Thyroid gland (tissue), 4 donors: ENCODE data around the gene MRAP. TPM values are rescaled to one million over a fixed set of nuclear protein-coding genes. Genes with fewer than 3 reads are reported as not detected.

Experiments used
- DNase-seq, 2 donors: peaks; one replicate each; pipeline ENCODE4 v3.0.0-alpha.2; 2019
- H3K27ac ChIP-seq, 3 donors: fragments of 200-600 bp; sonication (generic); 1 replicate in 2 of 3; 2 replicates in 1 of 3; pipeline ENCODE4 v1.5.1; 2016 to 2019; ENCODE audit warnings: mild to moderate bottlenecking in 1 of 3, moderate library complexity in 1 of 3
- H3K27me3 ChIP-seq: fragments of 200-600 bp; sonication (generic); one replicate; pipeline ENCODE4 v1.5.1; 2019
- H3K36me3 ChIP-seq, 2 donors: fragments of 200-600 bp; sonication (generic); one replicate each; pipeline ENCODE4 v1.5.1; 2016 to 2019
- H3K4me1 ChIP-seq, 2 donors: fragments of 200-600 bp; sonication (generic); one replicate each; pipeline ENCODE4 v1.5.1; 2017 to 2019
- H3K4me3 ChIP-seq, 3 donors: fragments of 200-600 bp; sonication (generic); replicated peaks in 1 of 3; 1 replicate in 2 of 3; 2 replicates in 1 of 3; pipeline ENCODE4 v1.5.1; 2016; ENCODE audit warnings: mild to moderate bottlenecking in 1 of 3
- H3K9me3 ChIP-seq: fragments of 200-600 bp; sonication (generic); one replicate; pipeline ENCODE4 v1.5.1; 2017
- CTCF ChIP-seq, 6 experiments: fragments of 200-600 bp in 3 of 6; fragments of 450-650 bp in 3 of 6; sonication (generic) in 3 of 6; IDR thresholded peaks; one replicate each; pipeline ENCODE4 v1.5.1; 2016 to 2019; ENCODE audit warnings: antibody characterized with exemption in 6 of 6, mild to moderate bottlenecking in 2 of 6, inconsistent platforms in 1 of 6, moderate library complexity in 1 of 6
- POLR2A ChIP-seq, 2 donors: fragments of 450-650 bp; IDR thresholded peaks; one replicate each; pipeline ENCODE4 v1.6.1; 2017; ENCODE audit warnings: antibody characterized with exemption in 2 of 2, mild to moderate bottlenecking in 2 of 2, moderate library complexity in 1 of 2
- WGBS, 2 donors: methylation state at CpG; one replicate each; pipeline ENCODE4 v1.1.5; 2017; 5-methylcytosine and 5-hydroxymethylcytosine counted together
- intact Hi-C: fragments of 100-400 bp; cut with DNase I; formaldehyde crosslinking; loops from one replicate; pipeline ENCODE4 v1.15.1; 2023
- total RNA-seq, 4 donors: library from RNA; depleted of rRNA; stranded (reverse); fragments of >200 nt; gene quantifications; one replicate each; pipeline ENCODE4 v1.2.3, GENCODE V29; 2016

Gene MRAP
- total RNA-seq, 4 donors from 2014 or later: not detected

GRCh38 chr21:32311621-32312020 is 13.0 kb downstream of the MRAP start:
- peaks cover 16% of the 10 kb centered on the region in 2 donors for H3K36me3 ChIP-seq
- H3K9me3 ChIP-seq: no peaks in the 10 kb centered on the region
- no peaks in the 10 kb centered on the region for H3K27me3 ChIP-seq
- peaks cover 0 to 4% of the 10 kb centered on the region in 2 donors for H3K4me1 ChIP-seq
- intact Hi-C loops: no loop called here
- DNase-seq: no peak
- no peak overlapping the region for H3K4me3 ChIP-seq
- no peak overlapping the region for H3K27ac ChIP-seq
- 95 to 100% methylated on average over 4 to 9 of the region's 9 CpGs for WGBS, 2 donors
- TF ChIP-seq CTCF (IDR thresholded peaks at IDR 0.05): no peak
- TF ChIP-seq POLR2A (IDR thresholded peaks at IDR 0.05): no peak

GRCh38 chr21:32312326-32312725 is 13.7 kb downstream of the MRAP start:
- Histone ChIP-seq H3K36me3 (peaks cover 23 to 24% of the 10 kb centered on the region in 2 donors), H3K9me3 (no peaks in the 10 kb centered on the region), H3K4me1 (peaks cover 0 to 4% of the 10 kb centered on the region in 2 donors), H3K27ac (no peak overlapping the region), H3K27me3 (no peaks in the 10 kb centered on the region), H3K4me3 (no peak overlapping the region)
- TF ChIP-seq CTCF (IDR thresholded peaks at IDR 0.05): no peak
- no peak for TF ChIP-seq POLR2A (IDR thresholded peaks at IDR 0.05)
- 88 to 97% methylated on average over 3 to 5 of the region's 5 CpGs for WGBS, 2 donors
- intact Hi-C loops: no loop called here
- DNase-seq: no peak

- Histone ChIP-seq H3K4me3 (no peak overlapping the region), H3K27ac (no peak overlapping the region), H3K36me3 (peaks cover 30% of the 10 kb centered on the region in 2 donors), H3K27me3 (no peaks in the 10 kb centered on the region), H3K9me3 (no peaks in the 10 kb centered on the region), H3K4me1 (peaks cover 0 to 4% of the 10 kb centered on the region in 2 donors)
- WGBS, 2 donors: 92 to 96% methylated on average over 6 of the region's 6 CpGs
- intact Hi-C loops: no loop called here
- DNase-seq: no peak
- no peak for TF ChIP-seq CTCF (IDR thresholded peaks at IDR 0.05)
- no peak for TF ChIP-seq POLR2A (IDR thresholded peaks at IDR 0.05)
Observed at GRCh38 chr21:32312976-32313375, 14.3 kb downstream of the MRAP start.

- no peak for DNase-seq
- intact Hi-C loops: no loop called here
- Histone ChIP-seq H3K4me1 (peaks cover 0 to 4% of the 10 kb centered on the region in 2 donors), H3K36me3 (peaks cover 40 to 47% of the 10 kb centered on the region in 2 donors), H3K27ac (no peak overlapping the region), H3K27me3 (no peaks in the 10 kb centered on the region), H3K9me3 (no peaks in the 10 kb centered on the region), H3K4me3 (no peak overlapping the region)
- TF ChIP-seq POLR2A (IDR thresholded peaks at IDR 0.05): no peak
- TF ChIP-seq CTCF (IDR thresholded peaks at IDR 0.05): no peak
- 96 to 97% methylated on average over 16 of the region's 16 CpGs for WGBS, 2 donors
Observed at GRCh38 chr21:32314806-32315205, 16.2 kb downstream of the MRAP start.

GRCh38 chr21:32315511-32316281 is 17.0 kb downstream of the MRAP start:
- H3K4me1 ChIP-seq: peaks cover 0 to 4% of the 10 kb centered on the region in 2 donors
- intact Hi-C loops: no loop called here
- H3K9me3 ChIP-seq: no peaks in the 10 kb centered on the region
- WGBS, 2 donors: 89 to 94% methylated on average over 13 to 14 of the region's 14 CpGs
- TF ChIP-seq CTCF (IDR thresholded peaks at IDR 0.05) (no peak), POLR2A (IDR thresholded peaks at IDR 0.05) (no peak)
- H3K4me3 ChIP-seq: no peak overlapping the region
- no peak for DNase-seq
- H3K27ac ChIP-seq: no peak overlapping the region
- H3K36me3 ChIP-seq: peaks cover 47 to 49% of the 10 kb centered on the region in 2 donors
- H3K27me3 ChIP-seq: no peaks in the 10 kb centered on the region
